Hematopoietic multipotent progenitor cell treated with erythropoietin and hydrocortisone succinate and interleukin-3 and kit ligand, for 6 days (in vitro differentiated cells): Measurements from ENCODE around the gene PKD1.
A peak's percentile ranks its signal among the peaks of the same experiment; 100 is the strongest.

Source experiments
- DNase-seq: peaks from one replicate; pipeline ENCODE4 v3.0.0-alpha.2; 2015

Gene PKD1

DNA sequence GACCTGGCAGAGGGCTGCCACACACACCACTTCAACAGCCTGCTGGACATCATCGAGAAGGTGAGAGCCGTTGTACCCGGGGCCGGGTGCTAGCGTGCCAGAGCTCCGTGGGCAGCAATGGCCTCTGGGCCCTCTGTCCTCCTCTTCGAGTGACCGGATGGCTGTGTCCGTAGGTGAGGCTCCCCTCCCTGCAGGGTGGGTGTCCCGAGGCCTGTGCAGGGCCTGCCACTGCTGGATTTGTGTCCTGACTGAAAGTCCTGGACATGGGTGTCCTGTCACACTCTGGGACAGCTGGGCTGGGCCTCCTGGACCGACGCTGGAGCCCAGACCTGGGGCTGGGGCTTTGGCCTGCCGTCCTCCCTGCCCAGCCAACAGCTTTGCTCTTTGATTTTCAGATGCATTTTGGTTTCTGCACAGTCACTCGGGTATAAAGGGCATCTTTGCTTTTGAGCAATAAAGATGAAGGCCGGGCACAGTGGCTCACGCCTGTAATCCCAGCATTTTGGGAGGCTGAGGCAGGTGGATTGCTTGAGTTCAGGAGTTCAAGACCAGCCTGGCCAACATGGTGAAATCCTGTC, 71.2 kb downstream of the PKD1 start:
- no peak for DNase-seq

DNA sequence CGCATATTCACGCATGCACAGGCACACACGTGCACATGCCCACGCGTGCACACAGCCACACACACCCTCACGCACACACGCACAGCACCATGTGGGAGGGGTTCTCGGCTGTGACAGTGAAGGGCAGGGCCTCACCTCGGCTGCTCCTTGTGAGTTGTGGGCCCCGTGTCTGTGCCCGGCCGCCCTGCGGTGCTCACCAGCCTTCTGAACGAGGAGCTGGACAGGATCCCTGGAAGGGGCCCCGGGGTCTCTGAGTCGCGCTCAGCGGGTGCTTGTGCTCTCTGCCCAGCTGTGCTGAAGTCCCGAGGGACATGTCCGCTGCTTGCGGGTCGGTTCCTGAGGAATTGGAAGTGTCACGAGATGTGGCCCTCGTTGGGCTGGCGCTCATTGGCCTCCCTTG, 71.8 kb downstream of the PKD1 start:
- no peak for DNase-seq

DNA sequence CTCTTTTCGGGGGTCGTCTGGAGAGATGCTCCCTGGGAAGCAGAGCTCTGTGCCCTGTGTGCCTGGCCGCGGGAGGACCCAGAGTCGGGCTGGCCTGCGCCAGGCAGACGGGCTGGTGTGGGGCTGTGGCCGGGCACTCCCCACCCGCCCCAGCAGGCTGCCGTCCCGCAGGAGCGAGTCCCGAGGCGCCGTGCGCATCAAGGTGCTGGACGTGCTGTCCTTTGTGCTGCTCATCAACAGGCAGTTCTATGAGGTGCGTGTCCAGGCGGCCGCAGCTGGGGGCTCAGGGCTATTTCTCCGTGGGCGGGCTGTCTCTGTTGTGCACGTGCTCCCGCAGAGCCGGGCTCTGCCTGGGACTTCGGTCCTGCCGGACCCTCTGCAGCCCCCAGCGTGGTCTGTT, 72.9 kb downstream of the PKD1 start:
- no peak for DNase-seq

DNA sequence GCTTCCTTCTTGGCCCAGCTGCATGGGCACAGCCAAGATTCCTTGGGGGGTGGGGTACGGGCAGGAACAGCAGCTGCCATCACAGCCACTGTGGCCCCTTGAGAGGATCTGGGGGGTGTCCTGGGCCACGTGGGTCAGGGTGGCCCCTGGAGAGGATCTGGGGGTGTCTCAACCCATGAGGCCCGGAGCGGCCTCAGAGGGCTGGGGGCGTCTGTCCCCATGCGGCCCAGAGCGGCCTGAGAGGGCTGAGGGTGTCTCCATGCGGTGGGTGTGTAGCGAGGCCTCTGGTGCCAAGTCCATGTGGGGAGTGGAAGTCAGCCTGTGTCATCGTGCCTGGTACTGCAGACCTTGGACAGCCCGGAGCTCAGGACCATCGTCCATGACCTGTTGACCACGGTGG, 74.2 kb downstream of the PKD1 start:
- no peak for DNase-seq

DNA sequence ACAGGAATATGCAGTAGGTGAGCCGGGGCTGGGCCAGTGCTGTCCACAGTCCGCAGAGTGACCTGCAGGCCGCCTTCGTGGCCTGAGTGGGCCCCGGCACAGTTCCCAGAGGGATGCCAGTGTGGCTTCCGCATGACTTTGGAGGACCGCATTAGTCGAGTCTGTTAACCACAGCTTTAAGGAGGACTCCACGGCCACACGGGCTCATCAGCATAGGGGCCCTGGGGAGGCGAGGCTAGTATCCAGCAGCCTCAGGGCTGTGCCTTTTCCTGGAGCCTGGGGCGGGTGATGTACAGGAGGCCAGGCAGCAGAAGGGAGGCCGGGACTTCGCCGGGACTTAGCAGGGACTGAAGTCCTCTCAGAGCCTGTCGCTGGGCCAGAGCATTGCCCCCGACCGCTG, 74.7 kb downstream of the PKD1 start:
- DNase-seq, result no peak

DNA sequence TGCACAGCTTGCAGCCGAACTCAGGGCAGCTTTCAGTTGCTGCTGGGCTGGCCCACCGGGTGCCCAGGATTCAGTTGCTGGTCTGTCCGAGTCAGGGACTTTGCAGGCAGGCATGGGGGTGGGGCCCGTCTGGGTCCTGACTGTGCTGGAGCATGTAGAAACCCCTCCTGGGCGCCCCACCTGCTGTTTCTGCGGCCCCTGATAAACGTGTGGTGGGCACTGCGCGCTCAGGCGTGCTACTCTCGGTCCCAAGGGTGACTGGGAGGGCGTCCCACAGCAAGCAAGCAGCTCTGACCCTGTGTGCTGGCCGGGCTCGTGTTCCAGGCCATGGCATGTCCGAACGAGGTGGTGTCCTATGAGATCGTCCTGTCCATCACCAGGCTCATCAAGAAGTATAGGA, 75.4 kb downstream of the PKD1 start:
- no peak for DNase-seq

DNA sequence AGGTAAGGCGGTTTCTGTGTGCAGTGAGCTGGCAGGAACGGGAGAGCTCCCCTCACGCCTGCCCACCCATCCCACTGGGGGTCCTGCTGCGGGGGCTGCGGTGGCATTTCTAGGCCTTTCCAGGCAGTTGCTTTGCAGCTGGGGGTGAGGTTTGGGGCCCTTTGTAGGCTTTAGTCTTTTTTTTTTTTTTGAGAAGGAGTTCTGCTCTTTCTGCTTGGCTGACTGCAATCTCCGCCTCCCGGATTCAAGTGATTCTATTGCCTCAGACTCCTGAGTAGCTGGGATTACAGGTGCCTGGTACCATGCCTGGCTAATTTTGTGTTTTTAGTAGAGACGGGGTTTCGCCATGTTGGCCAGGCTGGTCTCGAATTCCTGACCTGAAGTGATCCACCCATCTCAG, 76.8 kb downstream of the PKD1 start:
- no peak for DNase-seq

DNA sequence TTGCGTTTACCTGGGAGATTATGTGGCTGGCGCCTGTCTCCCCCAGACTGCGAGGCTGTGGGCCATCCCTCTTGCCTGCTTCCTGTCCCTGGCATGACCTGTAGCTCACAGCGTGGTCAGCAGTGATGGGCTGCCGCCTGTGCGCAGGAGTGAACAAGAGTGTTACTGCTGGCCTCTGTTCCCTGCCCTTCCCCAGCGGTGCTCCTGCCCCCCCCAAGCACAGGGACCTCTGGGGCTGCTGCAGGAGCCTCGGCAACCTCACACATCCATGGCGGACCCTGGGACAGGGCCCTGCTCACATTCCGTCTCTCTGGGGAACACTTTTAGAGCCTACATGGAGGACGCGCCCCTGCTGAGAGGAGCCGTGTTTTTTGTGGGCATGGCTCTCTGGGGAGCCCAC, 77.3 kb downstream of the PKD1 start:
- DNase-seq, result no peak

DNA sequence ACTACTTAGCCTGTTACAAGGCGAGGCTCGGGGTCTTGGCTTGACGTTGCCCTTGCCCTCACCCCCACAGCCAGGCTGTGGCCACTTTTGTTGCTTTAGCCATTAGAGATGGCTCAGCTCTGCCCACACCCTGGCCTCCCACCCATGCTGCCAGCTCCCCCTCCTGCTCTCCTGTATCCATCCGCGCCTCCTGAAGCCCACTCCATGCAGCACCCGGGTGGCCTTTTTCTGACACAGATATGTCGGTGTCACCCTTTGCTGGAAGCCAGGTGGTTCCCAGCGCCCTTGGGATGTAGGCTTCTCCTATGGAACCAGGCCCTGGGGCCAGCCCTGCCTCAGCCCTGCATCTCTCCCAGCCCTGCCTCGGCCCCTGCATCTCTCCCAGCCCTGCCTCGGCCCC, 78.3 kb downstream of the PKD1 start:
- DNase-seq, result no peak

DNA sequence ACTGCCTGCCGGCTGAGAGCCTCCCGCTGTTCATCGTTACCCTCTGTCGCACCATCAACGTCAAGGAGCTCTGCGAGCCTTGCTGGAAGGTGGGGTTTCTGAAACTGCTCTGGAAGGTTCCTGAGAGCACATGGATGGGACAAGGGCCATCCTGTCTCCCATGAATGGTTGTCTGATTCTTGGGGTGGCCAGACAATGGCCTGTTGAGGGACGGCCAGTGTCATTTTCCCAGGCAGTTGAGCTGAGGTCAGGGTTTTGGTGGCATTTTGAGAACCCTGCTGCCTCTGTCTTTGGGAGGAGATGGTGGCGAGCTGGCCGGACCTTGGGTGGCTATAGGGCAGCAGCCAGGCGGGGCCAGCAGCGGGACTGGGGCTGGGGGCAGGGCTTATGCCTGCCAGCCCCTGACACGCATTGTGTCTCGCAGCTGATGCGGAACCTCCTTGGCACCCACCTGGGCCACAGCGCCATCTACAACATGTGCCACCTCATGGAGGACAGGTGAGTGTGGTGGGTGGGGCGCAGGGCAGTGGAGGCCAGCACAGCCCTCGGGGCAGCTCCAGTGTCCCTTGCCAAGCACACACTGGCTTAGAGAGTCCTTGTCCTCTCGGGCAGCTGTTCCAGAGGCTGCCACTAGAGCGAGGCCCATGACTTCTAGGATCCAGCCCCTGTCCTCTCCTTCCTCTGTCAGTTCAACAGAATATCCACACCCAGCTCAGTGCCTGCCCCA, 78.9 kb downstream of the PKD1 start:
- DNase-seq, result peak; percentile 41

DNA sequence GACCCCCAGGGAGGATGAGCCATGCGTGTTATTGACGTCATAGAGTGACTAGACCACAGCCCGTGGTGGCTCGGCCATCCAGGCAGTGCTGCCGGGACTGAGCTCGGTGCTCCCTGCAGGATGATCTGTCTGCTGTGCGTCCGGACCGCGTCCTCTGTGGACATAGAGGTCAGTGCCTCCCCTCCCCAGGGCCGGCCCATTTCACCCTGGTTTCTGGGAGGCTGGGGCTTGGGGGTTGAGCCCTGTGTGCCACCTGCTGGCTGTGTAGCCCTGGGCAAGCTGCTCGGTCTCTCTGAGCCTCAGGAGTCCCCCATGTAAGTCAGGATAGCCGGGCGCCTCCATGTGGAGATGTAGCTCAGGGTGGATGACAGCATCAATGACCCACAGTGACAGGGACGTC, 79.6 kb downstream of the PKD1 start:
- DNase-seq, result peak; percentile 14

DNA sequence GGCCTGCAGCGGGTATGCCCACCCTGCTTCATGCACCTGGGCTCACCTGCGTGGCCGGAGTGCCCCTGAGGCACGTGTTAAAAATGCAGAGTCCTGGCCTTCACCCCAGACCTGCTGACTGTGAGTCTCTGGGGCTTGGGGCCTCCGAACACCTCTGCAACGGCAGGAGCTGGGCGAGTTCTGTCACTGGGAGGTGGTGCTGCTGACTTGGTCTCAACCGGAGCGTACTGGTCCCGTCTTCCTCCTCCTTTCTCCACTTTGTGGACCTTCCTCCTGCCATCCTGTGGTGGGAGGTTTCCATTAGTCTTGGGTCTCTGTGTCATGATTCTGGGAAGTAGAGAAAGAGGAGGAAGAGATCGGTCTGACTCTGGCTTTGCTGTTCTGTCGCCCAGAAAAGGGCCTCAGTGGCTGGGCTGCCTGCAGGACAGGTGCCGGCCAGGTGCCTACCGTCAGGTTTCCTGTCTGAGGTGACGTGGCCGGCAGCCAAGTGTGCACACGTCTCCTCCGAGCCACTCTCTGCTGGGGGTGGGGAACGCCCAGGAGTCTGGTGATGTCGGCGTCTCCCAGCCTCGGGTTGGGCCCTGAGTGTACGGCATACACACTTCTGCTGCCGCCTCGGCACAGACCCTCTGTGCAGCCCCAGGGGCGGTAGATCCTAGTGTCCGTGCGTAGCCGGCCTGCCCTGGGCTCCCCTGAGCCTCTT, 81.0 kb downstream of the PKD1 start:
- DNase-seq, result no peak

DNA sequence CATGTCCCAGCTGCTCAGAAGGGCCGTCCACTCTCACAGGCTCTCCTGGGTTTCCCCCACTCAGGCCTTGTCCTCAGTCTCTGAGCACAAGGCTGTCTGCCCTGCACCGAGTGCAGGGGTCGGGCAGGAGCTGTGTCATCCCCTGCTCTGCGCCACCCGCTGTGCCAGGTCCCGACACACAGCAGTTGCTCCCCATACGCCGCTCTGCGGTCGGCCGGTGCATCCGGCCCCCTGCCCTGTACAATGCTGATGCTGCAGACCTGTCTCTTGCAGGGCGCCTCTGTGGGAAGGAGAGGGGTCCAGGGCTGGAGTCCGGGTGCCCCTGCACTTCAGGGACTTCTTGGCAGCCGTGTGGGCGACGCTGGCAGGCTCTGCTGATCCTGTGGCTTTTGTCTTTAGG, 81.8 kb downstream of the PKD1 start:
- no peak for DNase-seq

DNA sequence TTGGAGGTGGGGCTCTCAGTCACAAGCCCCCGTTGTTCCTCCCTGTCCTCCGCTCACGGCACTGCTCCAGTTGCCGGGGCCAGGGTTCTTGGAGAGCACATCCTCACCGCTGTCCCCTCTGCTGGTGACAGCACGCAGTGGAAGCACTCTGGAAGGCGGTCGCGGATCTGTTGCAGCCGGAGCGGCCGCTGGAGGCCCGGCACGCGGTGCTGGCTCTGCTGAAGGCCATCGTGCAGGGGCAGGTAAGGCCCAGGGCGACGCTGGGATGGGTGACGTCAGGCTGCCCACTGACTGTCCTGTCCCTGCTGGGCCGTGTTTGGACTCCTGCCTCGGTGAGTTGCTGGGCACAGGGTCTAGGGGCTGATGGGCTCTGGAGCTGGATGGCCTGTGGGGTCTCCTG, 82.5 kb downstream of the PKD1 start:
- no peak for DNase-seq

DNA sequence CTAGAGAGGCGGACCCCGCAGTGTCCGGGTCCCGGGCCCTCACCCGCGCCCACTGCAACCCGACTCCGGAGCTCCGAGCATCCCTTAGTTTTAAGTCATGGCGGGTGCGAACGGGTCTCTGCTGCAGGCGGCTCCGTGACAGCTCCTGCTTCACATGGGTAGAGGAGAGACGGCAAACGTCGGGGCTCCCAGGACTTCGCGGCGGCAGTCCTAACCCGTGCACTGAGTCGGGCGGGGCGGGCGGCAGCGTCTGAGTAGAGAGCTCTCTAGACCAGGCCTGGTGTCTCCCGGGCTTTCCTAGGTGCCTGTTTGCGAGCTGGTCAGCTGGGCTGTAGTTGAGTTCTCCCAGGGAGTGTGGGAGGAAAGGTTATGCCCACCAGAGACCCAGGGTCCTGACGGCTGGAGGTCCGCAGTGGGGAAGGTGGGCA, 87.6 kb downstream of the PKD1 start:
- DNase-seq, result peak; percentile 36

DNA sequence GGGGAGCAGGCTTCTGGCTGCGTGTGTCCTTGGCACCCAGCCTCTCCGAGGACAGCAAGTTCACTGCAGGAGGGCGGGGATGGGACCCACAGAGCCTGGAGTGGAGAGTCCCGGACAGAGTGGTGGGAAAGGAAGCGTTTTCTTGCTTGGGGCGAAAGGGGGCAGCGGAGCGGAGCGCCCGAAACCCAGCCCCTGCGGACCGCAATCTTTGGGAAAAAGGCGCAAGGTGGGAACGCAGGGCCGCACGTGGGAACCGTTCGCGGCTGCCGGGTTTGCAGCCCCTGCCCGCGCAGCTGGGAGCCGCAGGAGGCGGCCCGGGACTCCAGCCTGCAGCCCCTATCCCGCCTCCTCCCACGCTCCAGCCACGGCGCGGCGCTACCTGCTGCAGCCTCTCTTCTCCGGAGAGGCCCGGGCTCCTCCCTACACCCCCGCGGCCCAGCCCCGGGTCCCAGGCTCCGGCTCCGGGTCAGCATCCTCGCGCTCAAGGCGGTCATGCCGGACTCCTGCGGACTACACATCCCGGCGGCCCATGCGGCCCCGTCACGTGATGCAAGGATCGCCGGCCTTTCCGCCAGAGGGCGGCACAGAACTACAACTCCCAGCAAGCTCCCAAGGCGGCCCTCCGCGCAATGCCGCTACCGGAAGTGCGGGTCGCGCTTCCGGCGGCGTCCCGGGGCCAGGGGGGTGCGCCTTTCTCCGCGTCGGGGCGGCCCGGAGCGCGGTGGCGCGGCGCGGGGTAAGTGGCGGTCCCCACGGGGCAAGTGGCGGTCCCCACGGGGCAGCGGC, 88.2 kb downstream of the PKD1 start, which contains the start of the genes NTHL1 and TSC2:
TSS of gene NTHL1 (minus strand) at position 505 of the 786 bp plus-strand sequence. CDS start at position 494, 11 bp downstream.
TSS of gene TSC2 (plus strand) at position 656 of the 786 bp plus-strand sequence. CDS start 631 bp downstream, outside the sequence.
- peak; percentile 98 for DNase-seq

DNA sequence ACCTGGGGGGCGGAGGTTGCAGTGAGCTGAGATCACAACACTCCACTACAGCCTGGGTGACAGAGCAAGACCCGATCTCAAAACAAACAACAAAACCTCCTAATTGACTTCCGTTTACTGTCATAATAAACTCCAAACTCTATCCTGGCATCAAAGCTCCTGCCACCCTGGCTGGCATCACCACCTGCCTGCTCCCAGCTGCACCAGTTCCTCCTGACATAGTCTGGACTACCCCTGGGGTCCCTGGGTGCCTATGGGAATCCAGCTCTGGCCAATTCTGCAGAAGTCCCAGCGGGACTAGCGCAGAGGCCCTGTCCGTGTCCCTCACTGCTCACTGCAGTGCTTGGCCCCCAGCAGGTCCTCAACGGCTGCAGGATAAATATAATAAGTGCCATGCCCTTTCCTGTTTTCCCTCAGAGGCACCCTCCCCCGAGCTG, 88.8 kb downstream of the PKD1 start:
- no peak for DNase-seq

DNA sequence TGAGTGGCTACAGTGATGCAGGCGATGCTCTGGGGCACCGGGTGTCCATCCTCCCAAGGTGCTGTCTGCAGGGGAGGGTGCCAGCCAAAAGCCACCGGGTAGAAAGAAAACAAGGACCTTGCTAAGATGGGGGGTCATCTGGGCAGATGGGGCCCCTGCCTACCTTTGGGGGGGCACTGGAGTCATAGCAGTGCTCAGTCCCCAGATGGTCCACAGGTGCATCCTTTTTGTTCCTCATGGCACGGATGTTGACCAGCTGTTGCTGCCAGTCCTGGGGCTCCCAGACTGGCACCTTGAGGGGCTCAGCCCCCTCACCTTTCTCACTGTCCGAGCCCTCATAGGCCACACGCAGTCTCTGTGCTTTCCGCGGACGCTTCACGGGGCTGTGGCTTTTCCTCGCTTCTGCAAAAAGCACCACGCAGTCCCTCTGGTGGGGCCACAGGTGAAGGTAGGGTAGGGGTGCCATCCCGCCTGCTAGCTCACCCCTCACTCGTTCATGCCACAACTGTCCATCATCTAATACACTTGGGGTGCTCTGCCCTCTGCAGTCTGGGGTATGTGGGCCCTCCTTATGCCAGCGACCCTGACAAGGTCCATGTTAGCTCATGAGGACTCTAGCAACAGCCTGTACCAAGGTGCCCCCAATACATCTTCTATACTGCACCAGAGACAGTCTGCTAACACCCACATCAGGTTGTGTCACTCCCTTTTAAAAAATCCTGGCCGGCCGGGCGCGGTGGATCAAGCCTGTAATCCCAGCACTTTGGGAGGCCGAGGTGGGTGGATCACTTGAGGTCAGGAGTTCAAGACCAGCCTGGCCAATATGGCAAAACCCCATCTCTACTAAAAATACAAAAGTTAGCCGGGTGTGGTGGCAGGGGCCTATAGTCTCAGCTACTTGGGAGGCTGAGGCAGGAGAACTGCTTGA, 89.5 kb downstream of the PKD1 start:
- DNase-seq, result no peak

DNA sequence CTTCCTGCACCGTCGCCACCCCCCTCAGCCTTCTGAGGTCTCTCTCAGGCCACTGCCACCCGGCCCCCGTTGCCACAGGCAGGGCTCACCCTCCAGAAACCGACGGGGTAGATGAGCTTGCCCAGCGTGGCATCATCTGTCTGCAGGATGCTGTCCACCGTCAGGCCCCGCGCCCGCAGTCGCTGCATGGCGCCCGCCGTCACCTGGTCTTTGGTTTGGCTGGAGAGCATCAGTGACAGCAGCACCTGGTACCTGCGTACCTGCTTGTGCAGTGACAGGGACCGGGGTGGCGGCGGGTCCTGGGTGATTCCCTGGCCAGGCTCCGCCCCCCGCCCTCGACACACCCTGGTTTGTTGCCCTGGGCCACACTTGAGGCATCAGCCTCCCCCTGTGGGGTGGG, 91.2 kb downstream of the PKD1 start:
- no peak for DNase-seq

DNA sequence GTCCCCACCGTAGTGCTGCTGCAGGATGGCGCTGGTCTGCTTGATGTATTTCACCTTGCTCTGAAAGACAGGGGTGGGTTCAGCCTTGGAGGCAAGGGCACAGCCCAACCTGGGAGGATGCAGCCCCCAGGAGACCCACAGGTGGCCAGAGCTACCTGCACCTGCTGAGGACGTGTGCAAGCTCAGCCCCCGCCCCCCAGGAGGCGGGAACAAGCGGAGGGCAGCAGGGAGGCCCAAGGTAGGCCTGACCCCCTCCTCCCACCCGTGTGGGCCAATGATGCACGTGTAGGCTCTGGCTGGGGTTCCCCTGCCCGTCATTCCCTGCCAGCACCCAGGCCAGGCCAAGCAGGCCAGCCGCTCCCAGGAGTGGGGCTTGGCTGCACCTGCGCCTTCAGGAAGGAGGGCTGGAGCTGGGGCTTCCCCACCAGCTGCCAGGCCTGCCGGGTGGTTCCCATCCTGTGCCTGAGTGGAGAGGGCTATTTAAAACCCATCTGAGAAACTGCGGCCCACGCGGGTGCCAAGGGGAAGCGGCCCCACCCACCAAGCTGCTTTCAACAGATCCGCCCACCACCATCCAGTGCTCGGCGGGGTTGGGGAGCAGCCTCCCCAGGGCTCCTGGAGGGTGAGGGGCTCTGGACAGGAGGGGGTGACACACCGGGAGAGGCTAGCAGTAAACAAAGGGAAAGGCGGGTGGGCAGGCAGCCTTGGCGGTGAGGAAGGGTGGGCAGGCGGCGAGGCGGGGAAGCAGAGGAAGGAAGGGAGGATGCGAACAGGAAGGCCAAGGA, 91.8 kb downstream of the PKD1 start:
- DNase-seq, result no peak

DNA sequence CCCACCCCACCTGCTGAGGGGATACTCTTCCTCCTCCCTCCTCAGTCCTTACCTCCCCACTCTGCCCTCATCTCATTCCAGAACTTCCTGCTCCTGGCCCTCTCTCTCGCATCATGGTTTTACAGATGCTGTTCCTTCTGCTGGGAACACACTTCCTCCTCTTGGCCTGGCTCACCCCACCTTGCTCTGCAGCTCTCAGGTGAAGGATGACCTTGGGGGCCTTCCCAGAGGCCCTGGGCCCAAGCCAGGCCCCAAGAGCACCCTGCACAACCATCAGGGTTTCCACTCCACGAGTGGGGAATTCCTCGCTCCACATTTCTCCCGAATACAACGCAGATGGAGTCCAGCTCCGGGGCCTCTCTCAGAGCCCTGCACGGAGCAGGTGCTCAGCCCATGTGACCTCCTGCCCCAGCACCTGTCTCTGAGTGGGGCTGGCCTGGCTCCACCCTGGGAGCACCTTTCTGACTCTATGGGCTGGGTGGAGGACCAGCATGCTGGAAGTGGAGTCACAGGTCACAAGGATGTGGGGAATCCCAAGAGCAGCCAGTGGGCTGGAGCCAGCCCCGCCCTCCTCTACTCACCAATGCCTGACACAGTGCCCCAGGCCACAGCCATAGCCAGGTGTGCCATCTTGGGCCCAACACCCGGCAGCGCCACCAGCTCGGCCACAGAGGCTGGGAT, 92.6 kb downstream of the PKD1 start:
- no peak for DNase-seq
